K562 (cell line): ENCODE data around the gene NAP1L1. TPM values are rescaled to one million over a fixed set of nuclear protein-coding genes. Genes with fewer than 3 reads are reported as not detected.

Source experiments
- HCFC1 ChIP-seq: IDR thresholded peaks from 2 replicates; pipeline ENCODE4 v1.6.1; 2012; ENCODE audit warnings: low read depth, low read length, improper control_type of control experiment
- NEUROD1 ChIP-seq: fragments of 150-350 bp; IDR thresholded peaks from 2 replicates; pipeline ENCODE4 v1.6.1; 2014; ENCODE audit warnings: borderline replicate concordance, low read length, low read depth; ENCODE audit not compliant: partially characterized antibody
- RBM39 ChIP-seq: fragments of 200-400 bp; formaldehyde crosslinking; optimal IDR thresholded peaks from 2 replicates; pipeline ENCODE3; 2018; ENCODE audit warnings: low read depth, low read length
- SP1 ChIP-seq: sonication (generic); formaldehyde crosslinking; IDR thresholded peaks from 2 replicates; pipeline ENCODE4 v1.8.1; 2022; ENCODE audit warnings: mild to moderate bottlenecking, missing genetic modification reagents
- polyA plus RNA-seq, 8 experiments: library from polyadenylated mRNA; depleted of rRNA in 4 of 8; stranded (reverse) in 5 of 8; unstranded in 3 of 8; fragments of >200 nt; fragmentation: Nextera tagmentation in 2 of 8; fragmentation: Illumina TruSeq in 1 of 8; extraction: Ambion mirVana in 2 of 8; extraction: Trizol in 1 of 8; gene quantifications; 2 replicates each; pipeline versions ENCODE4 v1.2.1 to v1.2.3, GENCODE V29; 2011 to 2014; ENCODE audit warnings: inconsistent platforms in 1 of 8, missing spikeins in 1 of 8
- total RNA-seq, 7 experiments: library from RNA; depleted of rRNA in 6 of 7; stranded (reverse); fragments of >200 nt in 6 of 7; fragmentation: Illumina TruSeq in 2 of 7; extraction: Trizol in 2 of 7; gene quantifications; 2 replicates each; pipeline versions ENCODE4 v1.2.1 to v1.2.3, GENCODE V29; 2011 to 2021; ENCODE audit warnings: low replicate concordance in 1 of 7
- TF ChIP-seq, protein P1 (sequence below): fragments of 150-350 bp; conservative IDR thresholded peaks from 2 replicates; pipeline ENCODE4 v1.6.1; 2014; ENCODE audit warnings: low read length
- TF ChIP-seq, protein P2 (sequence below), 2 experiments: fragments of 450-650 bp; IDR thresholded peaks; 2 replicates each; pipeline ENCODE4 v1.6.1; 2016
- TF ChIP-seq, protein P3 (sequence below): sonication (generic); formaldehyde crosslinking; IDR thresholded peaks from 2 replicates; pipeline ENCODE4 v1.8.0; 2022; ENCODE audit warnings: mild to moderate bottlenecking, missing genetic modification reagents

NAP1L1 gene
- total and polyA plus RNA-seq, 9 of the 15 experiments (the other 6 are each of a cell fraction or from before 2014, with no cell fraction given), result 287 to 747 (median 450) TPM

DNA sequence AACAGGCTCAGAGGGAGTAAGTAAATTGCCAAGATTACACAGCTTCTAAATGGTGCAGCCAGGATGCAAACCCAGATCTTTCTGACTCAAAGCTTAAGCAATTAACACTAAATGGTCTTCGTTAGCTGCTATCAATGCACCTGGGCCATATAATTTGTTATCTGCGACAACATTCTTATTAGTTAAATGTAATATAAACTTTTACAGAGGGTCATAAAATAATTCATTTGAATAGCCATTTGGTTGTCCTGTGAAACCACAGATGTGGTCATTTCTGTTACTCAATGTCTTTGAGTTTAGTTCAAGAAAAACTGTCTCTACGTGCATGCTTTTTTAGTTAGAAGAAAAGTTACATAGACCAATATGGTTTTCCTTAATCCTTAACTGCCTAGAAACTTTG is 22.1 kb upstream of the NAP1L1 start (continued):
- TF ChIP-seq, protein P1, sequence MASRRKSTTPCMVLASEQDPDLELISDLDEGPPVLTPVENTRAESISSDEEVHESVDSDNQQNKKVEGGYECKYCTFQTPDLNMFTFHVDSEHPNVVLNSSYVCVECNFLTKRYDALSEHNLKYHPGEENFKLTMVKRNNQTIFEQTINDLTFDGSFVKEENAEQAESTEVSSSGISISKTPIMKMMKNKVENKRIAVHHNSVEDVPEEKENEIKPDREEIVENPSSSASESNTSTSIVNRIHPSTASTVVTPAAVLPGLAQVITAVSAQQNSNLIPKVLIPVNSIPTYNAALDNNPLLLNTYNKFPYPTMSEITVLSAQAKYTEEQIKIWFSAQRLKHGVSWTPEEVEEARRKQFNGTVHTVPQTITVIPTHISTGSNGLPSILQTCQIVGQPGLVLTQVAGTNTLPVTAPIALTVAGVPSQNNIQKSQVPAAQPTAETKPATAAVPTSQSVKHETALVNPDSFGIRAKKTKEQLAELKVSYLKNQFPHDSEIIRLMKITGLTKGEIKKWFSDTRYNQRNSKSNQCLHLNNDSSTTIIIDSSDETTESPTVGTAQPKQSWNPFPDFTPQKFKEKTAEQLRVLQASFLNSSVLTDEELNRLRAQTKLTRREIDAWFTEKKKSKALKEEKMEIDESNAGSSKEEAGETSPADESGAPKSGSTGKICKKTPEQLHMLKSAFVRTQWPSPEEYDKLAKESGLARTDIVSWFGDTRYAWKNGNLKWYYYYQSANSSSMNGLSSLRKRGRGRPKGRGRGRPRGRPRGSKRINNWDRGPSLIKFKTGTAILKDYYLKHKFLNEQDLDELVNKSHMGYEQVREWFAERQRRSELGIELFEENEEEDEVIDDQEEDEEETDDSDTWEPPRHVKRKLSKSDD, result no peak
- TF ChIP-seq SP1 (CRISPR knock-in tag) (no peak), HCFC1 (no peak), NEUROD1 (no peak), RBM39 (no peak)
- TF ChIP-seq, protein P2, sequence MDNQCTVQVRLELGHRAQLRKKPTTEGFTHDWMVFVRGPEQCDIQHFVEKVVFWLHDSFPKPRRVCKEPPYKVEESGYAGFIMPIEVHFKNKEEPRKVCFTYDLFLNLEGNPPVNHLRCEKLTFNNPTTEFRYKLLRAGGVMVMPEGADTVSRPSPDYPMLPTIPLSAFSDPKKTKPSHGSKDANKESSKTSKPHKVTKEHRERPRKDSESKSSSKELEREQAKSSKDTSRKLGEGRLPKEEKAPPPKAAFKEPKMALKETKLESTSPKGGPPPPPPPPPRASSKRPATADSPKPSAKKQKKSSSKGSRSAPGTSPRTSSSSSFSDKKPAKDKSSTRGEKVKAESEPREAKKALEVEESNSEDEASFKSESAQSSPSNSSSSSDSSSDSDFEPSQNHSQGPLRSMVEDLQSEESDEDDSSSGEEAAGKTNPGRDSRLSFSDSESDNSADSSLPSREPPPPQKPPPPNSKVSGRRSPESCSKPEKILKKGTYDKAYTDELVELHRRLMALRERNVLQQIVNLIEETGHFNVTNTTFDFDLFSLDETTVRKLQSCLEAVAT (IDR thresholded peaks at IDR 0.05), result no peak
- TF ChIP-seq, protein P3, sequence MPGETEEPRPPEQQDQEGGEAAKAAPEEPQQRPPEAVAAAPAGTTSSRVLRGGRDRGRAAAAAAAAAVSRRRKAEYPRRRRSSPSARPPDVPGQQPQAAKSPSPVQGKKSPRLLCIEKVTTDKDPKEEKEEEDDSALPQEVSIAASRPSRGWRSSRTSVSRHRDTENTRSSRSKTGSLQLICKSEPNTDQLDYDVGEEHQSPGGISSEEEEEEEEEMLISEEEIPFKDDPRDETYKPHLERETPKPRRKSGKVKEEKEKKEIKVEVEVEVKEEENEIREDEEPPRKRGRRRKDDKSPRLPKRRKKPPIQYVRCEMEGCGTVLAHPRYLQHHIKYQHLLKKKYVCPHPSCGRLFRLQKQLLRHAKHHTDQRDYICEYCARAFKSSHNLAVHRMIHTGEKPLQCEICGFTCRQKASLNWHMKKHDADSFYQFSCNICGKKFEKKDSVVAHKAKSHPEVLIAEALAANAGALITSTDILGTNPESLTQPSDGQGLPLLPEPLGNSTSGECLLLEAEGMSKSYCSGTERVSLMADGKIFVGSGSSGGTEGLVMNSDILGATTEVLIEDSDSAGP, result no peak
